NCI-H748 (cell line): ENCODE measurements around the gene MMP24.

Experiments used
- DNase-seq: peaks from one replicate; lab custom pipeline; 2025; ENCODE audit not compliant: unreplicated experiment; lab: John Stamatoyannopoulos, UW

The MMP24 gene

DNA sequence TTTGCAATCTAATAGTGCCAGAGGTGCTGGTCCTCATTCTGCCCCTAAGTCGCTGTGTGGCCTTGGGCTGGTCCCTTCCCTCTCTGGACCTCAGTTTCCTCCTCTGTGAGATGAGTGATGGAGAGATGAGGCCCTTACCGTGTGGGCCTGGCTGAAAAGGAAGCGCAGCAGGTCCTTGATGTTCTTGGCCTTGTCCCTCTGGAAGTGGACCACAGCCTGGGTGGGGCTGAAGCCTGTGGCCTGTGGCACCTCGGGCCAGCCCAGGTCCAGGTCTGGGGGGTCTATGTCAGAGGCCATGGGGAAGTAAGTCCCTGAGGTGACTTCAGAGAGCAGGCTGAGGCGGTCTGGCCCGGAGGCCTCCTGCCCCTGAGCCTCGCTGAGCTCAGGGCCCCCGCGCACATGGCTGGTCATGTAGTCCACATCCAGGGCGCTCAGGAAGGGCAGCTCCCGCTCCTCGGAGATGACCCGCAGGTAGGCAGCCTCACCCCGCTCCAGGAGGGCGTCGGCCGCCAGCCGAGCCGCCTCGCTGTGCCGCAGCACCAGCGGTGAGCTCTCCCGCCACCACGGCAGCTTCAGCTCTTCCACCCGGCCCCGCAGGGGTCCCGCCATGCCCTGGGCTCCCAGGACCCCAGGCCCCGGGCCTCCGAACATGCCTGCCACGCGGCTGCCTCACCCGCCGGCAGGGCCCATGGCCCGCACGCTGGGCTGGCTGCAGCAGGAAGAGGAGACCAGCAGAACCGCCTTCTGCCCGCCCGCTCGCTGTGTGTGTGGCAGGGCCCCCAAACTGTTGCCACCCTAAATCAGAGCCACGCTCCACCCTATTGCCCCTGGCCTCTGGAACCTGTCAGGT is 65.4 kb downstream of the MMP24 start, which contains the start of gene FAM83C:
TSS of gene FAM83C (minus strand) at position 772 of the 850 bp plus-strand sequence. CDS start at position 651, 121 bp downstream.
- no peak for DNase-seq

DNA sequence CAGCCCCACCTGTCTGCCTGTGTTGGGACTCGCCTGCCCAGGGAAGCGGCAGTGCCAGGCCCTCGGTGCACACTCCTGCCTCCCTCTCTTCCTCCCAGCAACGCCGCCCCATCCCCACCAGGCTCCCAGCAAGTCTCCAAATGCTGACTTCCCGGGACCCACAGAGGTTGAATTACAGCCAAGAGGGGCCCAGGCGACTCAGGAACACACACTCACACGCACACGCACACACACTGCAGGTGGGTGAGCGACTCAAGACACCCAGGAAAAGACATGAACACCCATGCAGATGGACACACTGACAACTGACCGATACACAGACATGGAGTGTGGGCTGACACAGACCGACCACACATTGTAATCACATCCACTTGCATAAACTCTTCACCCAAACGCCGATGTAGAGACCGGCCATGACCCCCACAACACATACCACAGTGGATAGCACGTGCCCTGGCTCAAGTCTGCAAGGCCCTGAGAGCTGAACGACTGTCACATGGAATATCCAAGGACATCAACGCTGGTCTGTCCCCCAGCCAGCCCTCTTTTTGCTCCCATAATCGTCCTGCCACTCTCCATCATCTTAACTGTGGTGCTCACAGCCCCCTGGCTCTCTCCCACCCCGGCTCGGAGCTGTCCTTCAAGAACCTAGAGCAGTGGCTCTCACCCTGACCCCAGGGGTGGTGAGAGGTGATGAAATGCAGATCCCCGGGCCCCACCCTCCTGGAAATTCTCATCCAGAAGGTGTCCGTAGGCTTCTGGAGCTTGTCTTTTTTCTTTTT is 66.2 kb downstream of the MMP24 start:
- no peak for DNase-seq

DNA sequence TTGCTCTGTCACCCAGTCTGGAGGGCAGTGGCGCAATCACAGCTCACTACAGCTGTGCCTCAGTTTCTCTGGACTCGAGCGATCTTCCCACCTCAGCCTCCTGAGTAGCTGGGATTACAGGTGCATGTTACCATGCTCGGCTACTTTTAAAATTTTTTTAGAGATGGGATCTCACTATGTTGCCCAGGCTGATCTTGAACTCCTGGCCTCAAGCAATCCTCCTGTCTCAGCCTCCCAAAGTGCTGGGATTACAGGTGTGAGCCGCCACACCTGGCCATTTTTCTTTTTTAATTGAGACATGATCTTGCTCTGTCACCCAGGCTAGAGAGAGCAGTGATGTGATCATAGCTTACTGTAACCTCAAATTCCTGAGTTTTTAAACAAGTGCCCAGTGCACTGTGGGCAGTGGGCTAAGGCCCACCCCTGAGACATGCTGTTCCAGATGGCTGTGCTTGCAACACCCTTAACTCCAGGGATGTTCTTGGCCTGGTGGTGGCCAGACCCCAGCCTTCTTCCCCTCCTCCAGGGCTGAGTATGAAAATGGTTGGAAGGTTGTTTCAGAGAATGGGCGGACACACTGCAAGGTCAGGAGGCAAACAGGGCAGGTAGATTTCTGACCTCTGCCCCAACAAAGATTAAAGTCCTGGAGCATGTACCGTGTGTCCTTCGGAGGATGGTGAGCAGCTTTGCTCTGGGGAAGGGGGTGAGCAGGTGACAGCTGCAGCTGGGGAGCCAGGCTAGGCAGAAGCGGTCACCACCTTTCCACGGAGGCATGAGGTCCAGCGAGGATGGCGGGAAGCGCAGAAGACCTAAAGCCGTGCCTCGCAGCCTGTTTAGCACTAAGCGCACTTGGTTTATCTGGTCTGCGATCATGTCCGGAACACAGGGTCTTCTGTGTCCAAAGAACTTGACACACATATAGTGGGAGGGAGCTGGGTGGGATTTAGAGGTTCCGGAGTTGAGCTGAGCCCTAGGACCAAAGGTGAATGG is 67.1 kb downstream of the MMP24 start:
- DNase-seq, result no peak

DNA sequence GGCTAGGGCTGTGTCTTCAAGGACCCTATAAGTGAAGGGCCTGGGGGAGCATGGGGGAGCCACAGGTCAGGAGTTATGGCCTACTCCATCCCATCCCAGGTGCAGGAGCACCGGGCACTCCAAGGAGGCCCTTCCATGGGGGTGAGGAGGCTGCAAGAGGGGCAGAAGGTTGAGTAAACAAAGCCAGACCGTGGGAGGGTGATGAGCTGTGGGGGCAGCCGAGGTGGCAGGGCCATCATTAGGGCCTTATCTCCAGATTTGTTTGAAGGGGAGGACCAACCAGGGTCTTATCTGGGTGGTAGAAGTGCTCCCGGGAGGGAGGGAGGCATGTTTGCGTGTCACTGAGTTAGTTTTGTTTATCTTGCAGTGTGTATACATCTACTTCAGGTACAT is 67.8 kb downstream of the MMP24 start:
- no peak for DNase-seq

DNA sequence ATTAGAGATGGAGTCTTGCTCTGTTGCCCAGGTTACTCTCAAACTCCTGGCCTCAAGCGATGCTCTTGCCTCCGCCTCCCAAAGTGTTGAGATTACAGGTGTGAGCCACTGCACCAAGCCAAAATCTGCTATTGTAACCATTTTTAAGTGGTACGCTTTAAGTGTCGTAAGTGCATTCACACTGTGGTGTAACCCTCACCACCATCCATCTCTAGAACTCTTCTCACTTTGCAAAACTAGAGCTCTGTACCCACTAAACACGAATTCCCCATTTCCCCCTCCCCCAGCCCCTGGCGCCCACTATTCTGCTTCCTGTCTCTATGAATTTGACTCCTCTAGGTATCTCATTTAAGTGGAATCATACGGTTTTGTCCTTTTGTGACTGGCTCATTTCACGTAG is 68.6 kb downstream of the MMP24 start:
- DNase-seq, result no peak

DNA sequence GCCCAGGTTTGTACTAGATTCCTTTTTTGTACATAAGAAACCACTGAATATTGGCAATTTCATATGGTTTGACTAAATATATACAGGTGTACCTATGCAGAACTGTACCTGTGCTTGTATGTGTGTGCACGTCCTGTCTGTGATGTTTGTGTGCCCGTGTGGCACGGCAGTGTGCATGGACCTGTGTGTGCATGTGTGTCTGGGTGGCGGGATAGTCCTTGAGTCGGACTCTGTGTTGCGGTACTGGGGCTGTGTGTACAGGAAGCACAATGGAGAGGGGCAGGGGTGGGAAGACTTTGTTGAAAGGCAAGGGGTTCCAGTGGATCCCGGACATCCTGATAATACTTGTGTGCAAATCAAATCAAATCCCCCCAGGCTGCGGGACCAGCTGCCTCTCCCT is 69.2 kb downstream of the MMP24 start:
- no peak for DNase-seq

DNA sequence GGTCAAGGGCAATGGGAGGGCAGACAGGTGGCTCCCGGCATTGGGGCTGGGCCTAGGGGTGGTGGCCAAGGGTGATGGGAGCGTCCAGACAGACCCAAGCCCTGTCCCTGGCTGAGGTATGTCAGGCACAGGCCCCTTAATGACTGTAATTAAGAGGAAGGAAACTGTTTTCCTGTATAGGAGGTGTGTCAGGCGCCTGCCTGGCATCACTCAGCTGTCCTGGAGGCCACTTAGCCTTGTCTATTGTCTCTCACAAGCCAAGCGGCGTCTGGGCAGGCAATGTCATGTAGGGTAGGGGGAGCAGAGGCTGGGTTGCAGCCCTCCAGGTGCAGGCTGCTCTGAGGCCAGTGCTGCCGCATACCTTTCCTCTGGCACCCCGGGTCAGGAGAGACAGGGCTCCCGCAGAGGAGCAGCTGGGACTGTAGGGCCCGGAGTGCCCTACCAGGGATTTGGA is 69.6 kb downstream of the MMP24 start:
- DNase-seq, result peak; percentile 71

DNA sequence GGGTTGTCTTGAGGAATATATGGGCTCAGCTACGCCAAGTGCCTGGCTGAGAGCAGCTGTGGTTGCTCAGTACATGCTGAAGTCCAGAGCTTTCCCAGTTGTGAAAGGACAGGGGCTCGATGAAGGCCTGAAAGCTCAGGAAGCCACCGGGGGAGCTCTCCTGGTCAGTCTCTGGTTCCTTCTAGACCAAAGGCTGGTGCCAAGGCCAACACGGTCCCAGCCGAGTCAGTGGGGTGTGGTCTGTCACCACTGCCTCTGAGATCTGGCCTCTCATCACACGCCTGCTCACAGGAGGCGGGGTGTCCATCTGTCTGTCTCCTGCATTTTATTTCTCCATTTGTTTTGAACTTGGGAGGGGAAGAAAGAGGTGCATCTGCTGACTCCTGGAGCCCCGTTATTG is 70.7 kb downstream of the MMP24 start:
- no peak for DNase-seq

DNA sequence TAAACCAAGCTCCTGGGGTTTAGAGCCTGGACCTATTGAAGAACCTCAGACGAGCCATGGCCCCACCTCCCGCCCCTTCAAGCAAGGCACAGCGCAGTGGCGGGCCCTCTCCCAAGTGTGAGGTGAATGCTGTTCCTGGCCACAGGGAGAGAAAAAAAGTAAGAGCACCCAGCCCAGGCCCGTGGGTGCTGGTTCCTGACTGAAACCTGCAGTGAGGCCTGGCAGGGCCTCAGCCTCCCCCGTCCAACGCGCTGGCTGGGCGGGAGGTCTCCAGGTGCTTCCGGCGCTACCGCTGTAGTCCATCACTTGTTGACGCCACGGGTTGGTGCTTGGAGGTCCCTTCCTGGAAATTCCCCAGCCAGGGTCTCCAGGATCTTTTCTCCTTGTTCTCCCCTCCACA is 71.2 kb downstream of the MMP24 start:
- no peak for DNase-seq

DNA sequence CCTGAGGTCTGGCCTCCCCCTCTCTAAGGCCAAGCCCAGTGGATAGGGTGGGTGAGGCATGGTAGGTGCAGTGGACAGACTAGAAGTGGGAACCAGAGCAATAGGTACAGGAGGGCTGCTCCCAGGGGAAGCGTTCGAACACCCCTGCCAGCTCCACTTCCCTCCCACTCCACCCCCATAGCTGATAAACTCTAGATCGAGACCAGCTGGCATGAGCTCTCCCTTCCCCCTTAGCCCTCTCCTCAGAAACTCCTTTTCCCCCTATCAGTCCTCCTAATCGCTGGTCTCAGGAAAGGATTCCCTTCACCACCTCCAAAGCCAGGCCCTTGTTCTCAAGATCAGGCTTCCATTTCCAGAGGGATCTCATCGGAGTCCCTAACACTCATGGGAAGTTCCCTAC is 71.8 kb downstream of the MMP24 start:
- no peak for DNase-seq

DNA sequence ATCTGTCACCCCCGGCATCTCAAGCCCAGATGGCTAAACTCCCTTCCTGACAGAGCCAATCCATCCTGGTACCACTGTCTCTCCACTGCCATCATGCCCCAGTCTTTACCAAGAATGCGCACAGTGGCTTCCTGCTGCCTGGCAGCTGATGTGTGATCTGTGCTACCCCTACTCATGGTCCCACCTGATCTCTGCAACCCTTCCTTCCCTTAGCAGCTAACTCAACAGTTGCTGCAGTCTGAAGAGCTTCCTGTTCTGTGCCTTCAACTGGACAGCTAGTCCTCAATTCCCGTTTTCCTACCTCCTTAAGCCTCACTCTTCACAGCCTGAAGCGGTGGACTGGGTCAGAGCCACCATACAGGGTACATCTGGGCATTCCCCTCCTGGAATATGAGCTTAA is 73.3 kb downstream of the MMP24 start:
- no peak for DNase-seq

DNA sequence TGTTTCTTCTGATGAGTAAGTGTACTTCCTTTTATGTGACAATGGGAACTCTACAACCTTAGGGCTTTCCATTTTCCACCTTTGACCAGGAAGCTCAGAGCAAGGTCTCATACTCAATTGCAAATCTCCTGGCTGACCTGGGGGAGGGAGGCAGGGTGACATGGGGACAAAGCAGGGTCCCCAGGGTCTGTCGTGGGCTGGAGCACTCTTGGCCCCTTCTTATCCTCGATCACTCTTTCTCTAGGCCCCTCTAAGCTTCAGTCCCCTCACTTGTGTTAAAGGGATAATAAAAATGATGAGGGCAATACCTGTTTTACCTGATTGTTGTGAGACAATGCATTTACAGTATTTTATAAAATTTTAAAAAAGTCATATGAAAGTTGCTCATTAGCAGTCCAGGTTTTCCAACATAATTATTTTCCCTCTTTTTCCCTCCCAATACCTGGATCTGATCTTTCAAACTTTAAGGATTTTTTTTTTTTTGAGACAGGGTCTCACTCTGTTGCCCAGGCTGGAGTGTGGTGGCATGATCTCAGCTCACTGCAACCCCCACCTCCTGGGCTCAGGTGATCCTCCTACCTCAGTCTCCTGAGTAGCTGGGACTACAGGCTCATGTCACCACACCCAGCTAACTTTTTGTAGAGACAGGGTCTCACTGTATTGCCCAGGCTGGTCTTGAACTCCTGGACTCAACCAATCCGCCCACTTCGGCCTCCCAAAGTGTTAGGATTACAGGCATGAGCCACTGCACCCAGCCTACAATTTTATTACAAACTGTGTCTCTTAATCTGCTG is 74.2 kb downstream of the MMP24 start:
- DNase-seq, result no peak

DNA sequence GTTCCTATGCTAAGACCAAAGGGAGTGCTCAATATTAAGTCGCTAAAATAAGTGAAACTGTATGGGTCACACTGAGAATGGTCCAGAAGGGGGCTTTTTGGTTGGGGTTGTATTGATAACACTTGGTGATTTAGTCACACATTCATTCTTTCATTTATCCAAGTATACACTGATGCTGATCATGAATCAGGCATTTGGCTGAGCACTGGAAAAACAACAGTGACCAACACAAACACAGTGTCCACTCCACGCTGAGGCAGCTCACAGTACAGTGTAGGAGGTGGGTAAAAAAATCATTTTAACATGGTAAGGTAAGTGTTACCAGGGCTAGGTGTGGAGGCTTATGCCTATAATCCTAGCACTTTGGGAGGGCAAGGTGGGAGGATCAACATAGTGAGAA is 74.9 kb downstream of the MMP24 start:
- DNase-seq, result no peak

DNA sequence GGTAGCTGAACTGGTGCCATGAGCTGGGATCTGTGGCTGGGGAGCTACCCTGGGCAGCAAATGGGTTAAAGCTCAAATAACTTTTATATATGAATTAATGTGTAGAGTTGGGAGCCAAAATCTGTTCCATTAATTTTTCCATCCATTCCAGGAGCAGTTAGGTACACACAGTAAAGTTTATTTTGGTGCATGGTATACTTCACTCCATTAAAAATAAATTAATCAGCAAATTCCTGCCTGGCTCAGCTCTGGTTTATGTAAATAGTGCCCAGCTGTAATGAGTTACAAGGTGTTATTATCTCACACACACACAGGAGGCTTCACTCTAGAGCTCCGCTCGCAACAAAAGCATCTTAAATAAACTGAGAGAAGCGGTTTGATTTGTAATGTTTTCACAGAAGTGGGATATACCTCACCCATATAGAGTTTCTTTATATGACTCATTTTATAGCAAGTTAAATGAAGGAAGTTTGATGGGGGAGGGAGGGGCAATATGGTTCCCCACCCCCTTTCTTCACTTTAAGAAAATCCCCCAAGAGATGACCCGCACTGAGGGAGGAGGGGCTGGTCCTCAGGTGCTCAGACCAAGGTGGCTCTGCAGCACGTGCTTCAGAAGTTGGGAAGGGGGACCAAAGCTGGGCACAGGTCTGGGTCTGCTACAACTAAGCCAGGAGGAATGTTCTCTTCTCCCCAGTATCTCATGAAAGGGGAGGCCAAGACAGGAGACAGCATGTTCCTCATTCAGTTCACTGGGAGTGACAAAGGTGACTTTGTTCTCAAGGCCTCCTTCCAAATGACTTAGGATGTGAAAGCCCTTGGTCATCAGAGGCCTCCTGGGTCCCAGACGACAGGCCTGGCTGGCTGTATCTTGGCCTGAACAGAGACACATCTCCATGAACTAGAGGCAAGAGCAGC is 76.2 kb downstream of the MMP24 start:
- no peak for DNase-seq

DNA sequence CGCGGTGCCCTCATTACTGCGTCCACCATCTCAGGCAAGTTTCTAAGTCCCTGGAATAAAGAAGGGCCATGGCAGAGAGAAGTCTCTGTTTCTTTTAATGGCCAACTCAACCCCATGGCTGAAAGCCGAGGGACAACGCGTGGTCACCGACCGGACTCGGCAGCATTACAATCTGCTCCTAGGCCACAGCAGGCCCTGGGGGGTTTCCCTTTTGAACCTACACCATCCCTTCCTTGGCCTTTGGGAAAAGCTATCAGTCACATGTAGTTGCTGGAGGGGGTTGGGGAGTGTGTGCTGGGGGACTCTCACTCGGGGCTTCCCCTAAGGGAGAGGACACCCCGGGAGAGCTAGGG is 76.9 kb downstream of the MMP24 start:
- no peak for DNase-seq

DNA sequence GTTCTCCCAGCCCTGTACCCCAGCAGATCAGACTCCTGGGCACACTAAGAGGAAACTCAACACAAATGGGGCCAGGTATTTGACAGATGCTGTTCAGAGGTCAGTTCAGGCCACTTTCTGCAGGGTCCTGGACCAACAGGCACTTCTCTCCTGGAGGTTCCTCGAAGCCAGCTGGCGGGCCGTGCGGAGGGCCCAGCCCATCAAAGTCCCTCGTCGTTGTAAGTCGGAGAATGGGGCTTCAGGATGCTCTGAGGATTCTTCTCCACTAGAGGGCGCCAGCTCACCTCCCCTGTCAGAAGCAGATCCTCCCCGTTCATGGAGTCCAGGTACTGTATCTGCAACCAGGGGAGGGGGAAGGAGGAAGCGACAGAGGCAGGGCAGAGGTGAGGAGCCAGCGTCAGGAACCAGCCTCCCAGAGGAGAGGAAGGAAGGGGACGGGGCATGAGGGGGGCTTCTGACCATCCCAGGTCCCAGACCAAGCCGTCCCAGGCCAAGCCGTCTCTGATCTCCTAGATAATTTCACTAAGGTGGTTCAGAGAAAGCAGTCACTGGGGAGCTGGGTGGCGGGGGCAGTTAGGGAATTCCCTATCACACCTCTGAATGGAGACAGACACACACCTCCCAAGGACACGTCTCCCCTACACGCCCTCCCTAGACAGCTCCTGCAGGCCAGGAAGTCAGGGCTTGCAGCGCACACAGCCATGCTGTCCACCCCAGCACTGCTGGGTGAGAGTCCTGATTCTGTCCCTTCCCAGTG is 77.4 kb downstream of the MMP24 start:
- peak; percentile 82 for DNase-seq

DNA sequence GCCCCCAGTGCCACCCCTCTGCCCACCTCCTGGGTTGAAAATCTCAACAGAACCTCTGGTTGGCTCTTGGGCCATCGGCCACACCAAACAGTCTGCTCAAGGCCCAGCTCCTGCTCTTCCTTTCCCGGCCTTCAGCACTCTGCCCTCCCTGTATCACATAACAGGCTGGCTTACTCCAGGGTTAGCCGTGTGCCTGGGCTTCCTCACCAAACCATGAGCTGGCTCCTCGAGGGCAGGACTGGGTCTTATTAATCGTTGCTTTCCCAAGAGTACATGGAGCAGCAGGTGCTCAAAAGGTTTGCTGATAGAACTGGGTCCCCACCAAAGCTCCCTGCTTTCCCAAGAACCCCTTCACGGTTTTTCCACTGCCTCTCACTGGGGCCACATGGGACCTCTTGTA is 78.5 kb downstream of the MMP24 start:
- DNase-seq, result no peak
